Testis (tissue), 5 donors: ENCODE data around the gene GIPC1. TPM values are rescaled to one million over a fixed set of nuclear protein-coding genes. Genes with fewer than 3 reads are reported as not detected.

Source experiments
- DNase-seq: peaks from one replicate; pipeline ENCODE4 v3.0.0-alpha.2; 2019
- H3K27ac ChIP-seq, 2 donors: fragments of 200-600 bp; sonication (generic); one replicate each; pipeline ENCODE4 v1.5.1; 2019
- H3K27me3 ChIP-seq: fragments of 200-600 bp; sonication (generic); one replicate; pipeline ENCODE4 v1.5.1; 2019
- H3K36me3 ChIP-seq: fragments of 200-600 bp; sonication (generic); one replicate; pipeline ENCODE4 v1.5.1; 2017; ENCODE audit warnings: low read depth; ENCODE audit errors: missing control alignments
- H3K4me1 ChIP-seq: fragments of 200-600 bp; sonication (generic); one replicate; pipeline ENCODE4 v1.5.1; 2019
- H3K4me3 ChIP-seq, 2 donors: fragments of 200-600 bp; sonication (generic); one replicate each; pipeline ENCODE4 v1.5.1; 2017 to 2019
- H3K9me3 ChIP-seq: fragments of 200-600 bp; sonication (generic); one replicate; pipeline ENCODE4 v1.5.1; 2017
- CTCF ChIP-seq, 3 experiments: fragments of 450-650 bp in 2 of 3; fragments of 200-600 bp in 1 of 3; sonication (generic) in 1 of 3; IDR thresholded peaks; one replicate each; pipeline ENCODE4 v1.5.1; 2016 to 2019; ENCODE audit warnings: antibody characterized with exemption in 3 of 3, mild to moderate bottlenecking in 2 of 3, moderate library complexity in 1 of 3
- POLR2A ChIP-seq: fragments of 450-650 bp; IDR thresholded peaks from one replicate; pipeline ENCODE4 v1.6.1; 2017; ENCODE audit warnings: antibody characterized with exemption, mild to moderate bottlenecking, moderate library complexity
- WGBS, 2 donors: methylation state at CpG; one replicate each; pipeline ENCODE4 v1.1.5; 2018; 5-methylcytosine and 5-hydroxymethylcytosine counted together
- intact Hi-C: fragments of 100-400 bp; cut with DNase I; formaldehyde crosslinking; loops from one replicate; pipeline ENCODE4 v1.15.1; 2023; ENCODE audit warnings: low total_unique reads
- long read RNA-seq, 2 donors: transcript quantifications; one replicate each; lab custom pipeline, GENCODE V29; 2026
- polyA plus RNA-seq: library from polyadenylated mRNA; stranded (reverse); fragments of 350-450 nt; fragmentation: Illumina TruSeq; extraction: RNeasy Lipid Tissue Mini Kit (QIAGEN cat#74804); gene quantifications from one replicate; pipeline ENCODE4 v1.2.3, GENCODE V29; 2014; ENCODE audit warnings: low read depth, low replicate concordance; ENCODE audit not compliant: insufficient read depth
- total RNA-seq, 2 donors: library from RNA; depleted of rRNA; stranded (reverse); fragments of >200 nt; gene quantifications; one replicate each; pipeline ENCODE4 v1.2.3, GENCODE V29; 2016

Gene GIPC1
- total RNA-seq (10 to 100 TPM; 55.0 to 57.5 TPM), polyA plus RNA-seq (47.8 TPM)
- long read RNA-seq, donor 1, transcript GIPC1-205 (8 exons, 1,386 nt) = major isoform, 14 of 35 reads
- long read RNA-seq, donor 1, transcript GIPC1-203 (9 exons, 1,926 nt) = minor isoform, 12 of 35 reads
- long read RNA-seq, donor 1, partial matches to known transcripts = 7 of 35 reads
- long read RNA-seq, donor 1, other reads (novel, unspliced or antisense) = 0 of 35 reads
- long read RNA-seq, donor 2, transcript GIPC1-205 (8 exons, 1,386 nt) = major isoform, 8 of 18 reads
- long read RNA-seq, donor 2, transcript GIPC1-203 (9 exons, 1,926 nt) = minor isoform, 5 of 18 reads
- long read RNA-seq, donor 2, partial matches to known transcripts = 0 of 18 reads
- long read RNA-seq, donor 2, other reads (novel, unspliced or antisense) = 0 of 18 reads

- H3K4me3 ChIP-seq = peak within 1 kb of the TSS; percentile 79 to 93
- no peaks in the 10 kb centered on the region for H3K27me3 ChIP-seq
- 1 to 4% methylated on average over 22 to 66 of the region's 71 CpGs for WGBS, 2 donors
- peaks cover 22% of the 10 kb centered on the region for H3K4me1 ChIP-seq
- peak within 1 kb of the TSS; percentile 50 to 78 for H3K27ac ChIP-seq
- H3K9me3 ChIP-seq = no peaks in the 10 kb centered on the region
- peak; percentile 97 for DNase-seq
- intact Hi-C loops = no loop called here
- peak in 1 of 3 experiments; percentile 5 for TF ChIP-seq CTCF (IDR thresholded peaks at IDR 0.05)
- no peak for TF ChIP-seq POLR2A
- no peaks in the 10 kb centered on the region for H3K36me3 ChIP-seq
These were observed at the start of gene GIPC1 for GRCh38 chr19:14496029-14496833. TSS of gene GIPC1 (minus strand) at chr19:14496127. CDS start at chr19:14482976, 13,151 bp downstream.

- H3K27ac ChIP-seq = no peak overlapping the region
- no peak for DNase-seq
- no peaks in the 10 kb centered on the region for H3K9me3 ChIP-seq
- H3K36me3 ChIP-seq = no peaks in the 10 kb centered on the region
- no peaks in the 10 kb centered on the region for H3K27me3 ChIP-seq
- no peak for TF ChIP-seq CTCF (IDR thresholded peaks at IDR 0.05)
- TF ChIP-seq POLR2A = no peak
- 89 to 91% methylated on average over 5 to 9 of the region's 9 CpGs for WGBS, 2 donors
- intact Hi-C loops = no loop called here
- no peak overlapping the region for H3K4me3 ChIP-seq
- peaks cover 7% of the 10 kb centered on the region for H3K4me1 ChIP-seq
These were observed 49.8 kb upstream of the GIPC1 start for GRCh38 chr19:14545716-14546082.

- no peaks in the 10 kb centered on the region for H3K36me3 ChIP-seq
- no peaks in the 10 kb centered on the region for H3K9me3 ChIP-seq
- intact Hi-C loops = no loop called here
- H3K4me1 ChIP-seq = peaks cover 2% of the 10 kb centered on the region
- DNase-seq = no peak
- TF ChIP-seq POLR2A (no peak), CTCF (IDR thresholded peaks at IDR 0.05) (no peak)
- H3K27me3 ChIP-seq = no peaks in the 10 kb centered on the region
- H3K4me3 ChIP-seq = no peak overlapping the region
- WGBS, 2 donors = 68 to 80% methylated on average over 19 to 21 of the region's 21 CpGs
- no peak overlapping the region for H3K27ac ChIP-seq
These were observed 49.2 kb upstream of the GIPC1 start for GRCh38 chr19:14544977-14545715.

- Histone ChIP-seq H3K27ac (no peak overlapping the region), H3K27me3 (no peaks in the 10 kb centered on the region), H3K4me3 (no peak overlapping the region), H3K4me1 (no peaks in the 10 kb centered on the region), H3K9me3 (no peaks in the 10 kb centered on the region), H3K36me3 (no peaks in the 10 kb centered on the region)
- TF ChIP-seq CTCF (IDR thresholded peaks at IDR 0.05) (no peak), POLR2A (no peak)
- DNase-seq = no peak
- intact Hi-C loops = no loop called here
- WGBS, 2 donors = 76 to 88% methylated on average over 4 to 5 of the region's 5 CpGs
These were observed 48.1 kb upstream of the GIPC1 start for GRCh38 chr19:14544047-14544446.
